Medulla oblongata (tissue), 1 donor: ENCODE data around the gene PCYT1B.
"Not testable (repeated sequence)": the region's sequence is repeated elsewhere in the genome, so short reads cannot be mapped to it uniquely, and the experiment has no call there.

Experiments
- DNase-seq: peaks from one replicate; pipeline ENCODE4 v3.0.0-alpha.2; 2015; ENCODE audit errors: extremely low spot score

The PCYT1B gene

GRCh38 chrX:24647257-24648058 lies at the start of gene PCYT1B:
Gene PCYT1B (minus strand): TSS chrX:24647347. CDS start chrX:24647105, 242 bp downstream.
- DNase-seq = peak; percentile 18

DNA sequence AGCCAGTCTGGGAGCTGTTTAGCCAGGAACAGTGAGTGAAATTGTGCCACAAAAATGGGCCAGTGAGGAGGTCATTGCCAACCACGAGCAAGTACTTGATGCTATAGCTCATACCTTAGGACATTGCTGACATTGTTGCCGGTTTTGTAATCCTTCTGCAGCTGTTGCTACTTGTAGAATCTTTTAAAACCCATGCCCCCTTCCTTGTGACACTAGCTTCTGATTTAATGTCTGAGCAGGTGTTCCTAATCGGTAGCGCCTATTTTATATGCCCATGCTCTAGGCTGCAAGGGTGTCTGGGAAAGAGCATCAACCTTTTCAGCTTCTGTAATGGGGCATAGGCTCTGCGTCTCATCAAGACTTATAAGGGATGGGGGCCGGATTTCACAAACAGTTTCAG lies 49.1 kb upstream of the PCYT1B start:
- no peak for DNase-seq

- no peak for DNase-seq
Observed at GRCh38 chrX:24694825-24695224, 47.7 kb upstream of the PCYT1B start.

DNA sequence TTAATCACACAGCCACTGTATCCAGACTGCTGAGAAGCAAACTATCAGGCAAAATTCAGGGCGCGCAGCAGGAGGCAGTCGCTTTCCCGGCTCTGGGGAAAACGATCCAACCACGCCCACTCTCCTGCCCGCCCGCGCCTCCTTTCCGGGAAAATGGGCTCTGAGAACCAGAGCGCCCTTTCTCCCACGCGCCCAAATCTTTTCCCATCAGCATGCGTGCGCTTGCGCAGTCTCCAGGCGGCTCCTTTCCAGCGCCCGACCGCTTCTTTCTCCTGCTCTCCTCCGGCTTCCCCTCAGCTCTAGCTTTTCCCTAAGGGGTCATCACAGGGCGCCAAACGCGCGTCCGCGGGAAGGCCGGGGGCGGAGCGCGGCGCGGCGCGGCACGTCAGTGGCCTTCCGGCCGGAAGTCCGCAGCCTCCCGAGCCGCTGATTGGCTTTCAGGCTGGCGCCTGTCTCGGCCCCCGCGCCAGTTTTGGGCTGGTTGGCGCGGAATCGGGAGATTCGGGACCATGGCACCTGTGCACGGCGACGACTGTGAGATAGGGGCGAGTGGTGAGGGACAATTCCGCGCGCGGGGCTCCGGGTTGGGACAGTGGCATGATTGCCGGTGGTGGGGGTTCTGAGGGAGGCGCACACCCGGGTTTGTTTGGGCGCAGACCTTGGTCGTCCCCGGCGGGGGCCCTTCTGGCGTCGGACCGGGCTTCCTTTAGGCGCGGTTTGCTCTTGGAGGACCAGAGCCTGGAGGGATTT lies 46.5 kb upstream of the PCYT1B start, which contains the start of gene POLA1:
POLA1 (plus strand) TSS at position 466 of the 750 bp plus-strand sequence; CDS start at position 510, 44 bp downstream.
- DNase-seq = peak; percentile 93

- DNase-seq = no peak
Observed at GRCh38 chrX:24692305-24692704, 45.2 kb upstream of the PCYT1B start.

- no peak for DNase-seq
Observed at GRCh38 chrX:24684048-24684447, 36.9 kb upstream of the PCYT1B start.

DNA sequence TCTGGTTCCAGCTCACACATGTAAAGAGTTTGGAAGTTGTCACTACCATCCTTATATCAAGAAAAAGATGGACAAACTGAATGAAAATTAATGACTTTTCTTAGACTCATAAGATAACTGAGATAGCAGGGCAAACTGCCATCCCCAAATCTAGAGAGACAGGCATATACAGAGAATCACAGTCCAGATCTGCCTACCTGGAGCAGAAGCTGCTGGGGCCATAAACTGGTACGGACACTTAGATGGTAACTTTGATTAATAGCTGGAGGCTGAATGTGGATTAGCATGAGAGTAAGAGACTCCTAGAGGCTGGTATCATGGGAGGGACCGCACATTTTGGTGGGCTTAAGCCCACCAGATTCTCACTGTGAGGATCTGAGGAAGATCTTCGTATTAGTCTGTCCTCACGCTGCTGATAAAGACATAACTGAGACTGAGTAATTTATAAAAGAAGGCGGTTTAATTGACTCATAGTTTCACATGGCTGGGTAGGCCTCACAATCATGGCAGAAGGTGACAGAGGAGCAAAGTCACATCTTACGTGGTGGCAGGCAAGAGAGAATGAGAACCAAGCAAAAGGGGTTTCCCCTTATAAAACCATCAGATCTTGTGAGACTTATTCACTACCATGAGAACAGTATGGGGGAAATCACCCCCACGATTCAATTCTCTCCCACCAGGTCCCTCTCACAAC lies 35.7 kb upstream of the PCYT1B start:
- no peak for DNase-seq

DNA sequence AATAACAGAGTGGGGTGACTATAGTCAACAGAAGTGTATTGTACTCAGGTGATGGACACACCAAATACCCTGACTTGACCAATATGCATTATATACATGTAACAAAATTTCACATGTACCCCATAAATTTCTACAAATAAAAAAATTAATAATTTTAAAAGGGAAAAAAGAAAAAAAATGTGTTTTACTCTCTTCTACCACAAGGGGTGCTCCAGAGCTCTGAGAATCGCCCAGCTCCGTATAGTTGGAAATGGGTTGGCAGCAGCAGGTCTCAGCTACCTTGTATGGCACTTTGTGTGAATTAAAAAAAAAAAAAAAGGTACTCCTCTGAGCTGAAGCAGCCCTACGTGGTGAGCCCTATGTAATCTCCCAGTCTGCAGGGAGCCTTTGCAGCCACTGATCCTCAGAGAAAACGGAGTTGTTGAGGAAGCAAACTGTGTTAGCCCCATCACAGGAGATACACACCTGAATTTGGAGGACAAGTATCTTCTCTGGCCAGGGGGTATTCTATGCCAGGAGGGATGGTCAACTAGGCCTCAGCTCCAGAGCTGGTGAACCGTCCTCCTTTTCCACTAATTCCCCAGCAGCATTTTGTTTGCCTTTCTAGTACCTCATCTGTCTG lies 29.4 kb upstream of the PCYT1B start:
- peak; percentile 14 for DNase-seq

- no peak for DNase-seq
Observed at GRCh38 chrX:24673424-24673823, 26.3 kb upstream of the PCYT1B start.

DNA sequence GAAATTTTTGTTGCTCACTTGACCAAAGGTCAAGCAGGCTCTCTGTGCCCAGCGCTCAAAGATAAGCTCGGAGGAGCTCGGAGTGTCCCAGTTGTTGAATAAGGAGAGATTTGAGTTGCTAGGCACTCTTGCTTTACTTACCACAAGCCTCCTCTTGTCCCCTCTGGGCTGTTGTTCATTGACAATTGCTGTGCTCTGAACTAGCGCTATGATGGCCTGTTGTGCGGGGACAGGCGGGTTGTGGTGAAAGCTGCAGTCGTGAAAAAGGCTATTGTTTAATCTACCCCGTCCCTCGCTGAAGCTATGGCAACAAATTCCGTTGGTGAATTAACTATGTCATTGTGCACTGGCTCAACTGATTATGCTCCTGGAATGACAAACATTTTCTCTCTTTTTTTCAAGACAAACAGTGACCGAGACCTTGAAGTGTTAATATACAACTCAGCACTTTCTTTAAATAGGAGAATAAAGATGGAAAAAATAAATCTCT lies 25.6 kb upstream of the PCYT1B start:
- peak; percentile 66 for DNase-seq

DNA sequence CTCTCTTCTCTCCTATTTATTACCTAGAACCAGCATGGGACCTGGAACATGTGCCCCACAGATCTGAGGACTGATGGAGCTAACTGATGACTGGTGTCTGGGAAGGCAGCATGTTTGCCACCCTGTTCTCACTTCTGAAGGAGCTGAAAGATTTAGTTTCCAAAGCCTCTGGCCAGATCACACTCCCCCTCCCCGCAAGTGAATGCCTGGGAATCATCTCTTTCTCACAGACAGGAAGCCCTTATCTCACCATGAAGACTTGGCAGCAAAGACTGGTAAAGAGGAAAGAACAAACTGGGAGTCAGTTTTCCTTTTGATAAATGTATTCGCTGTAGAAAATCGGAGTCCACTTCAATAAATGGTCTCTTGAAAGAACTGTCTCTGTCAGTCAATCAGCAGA lies 21.0 kb upstream of the PCYT1B start:
- DNase-seq = no peak

GRCh38 chrX:24662352-24662751 lies 15.2 kb upstream of the PCYT1B start:
- no peak for DNase-seq

DNA sequence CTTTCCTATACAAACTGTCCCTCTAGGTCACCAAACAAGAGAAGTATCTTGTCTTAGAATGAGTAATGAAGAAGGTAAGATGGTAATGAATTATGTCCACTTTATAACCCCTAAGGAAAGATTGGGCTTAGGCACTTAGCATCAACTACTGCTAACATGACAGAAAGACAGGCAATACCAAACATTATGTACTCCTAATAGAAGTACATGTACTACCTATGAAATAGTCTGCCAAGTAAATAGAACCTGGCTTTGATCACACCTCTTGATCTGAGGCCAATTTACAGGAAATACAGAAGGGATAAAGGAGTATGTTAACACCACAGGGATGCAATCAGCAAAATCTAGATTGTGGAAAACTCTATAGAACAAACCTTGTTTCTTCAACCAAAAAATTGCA lies 14.1 kb upstream of the PCYT1B start:
- DNase-seq = no peak

DNA sequence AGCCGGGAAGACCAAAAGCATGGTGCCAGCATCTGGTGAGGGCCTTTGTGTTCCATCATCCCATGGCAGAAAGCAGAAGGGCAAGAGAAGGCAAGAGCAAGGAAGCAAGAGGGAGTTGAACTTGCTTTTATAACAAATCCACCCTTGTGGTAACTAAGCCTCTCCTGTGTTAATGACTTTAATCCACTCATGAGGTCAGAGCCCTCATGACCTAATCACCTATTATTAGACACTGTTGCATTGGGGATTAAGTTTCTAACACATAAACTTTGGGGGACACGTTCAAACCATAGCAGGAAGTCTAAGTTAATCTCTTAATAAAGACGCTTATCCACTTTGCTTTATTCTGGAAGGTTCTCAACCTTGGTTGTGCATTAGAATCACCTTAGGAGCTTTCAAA lies 12.5 kb upstream of the PCYT1B start:
- DNase-seq = no peak

GRCh38 chrX:24659106-24659505 lies 12.0 kb upstream of the PCYT1B start:
- DNase-seq = no peak

- DNase-seq = no peak
Observed at GRCh38 chrX:24658421-24658820, 11.3 kb upstream of the PCYT1B start.

GRCh38 chrX:24657671-24658386 lies 10.7 kb upstream of the PCYT1B start:
- no peak for DNase-seq

GRCh38 chrX:24655679-24656078 lies 8.5 kb upstream of the PCYT1B start:
- DNase-seq = not testable (repeated sequence)

GRCh38 chrX:24651783-24652182 lies 4.6 kb upstream of the PCYT1B start:
- DNase-seq = no peak

DNA sequence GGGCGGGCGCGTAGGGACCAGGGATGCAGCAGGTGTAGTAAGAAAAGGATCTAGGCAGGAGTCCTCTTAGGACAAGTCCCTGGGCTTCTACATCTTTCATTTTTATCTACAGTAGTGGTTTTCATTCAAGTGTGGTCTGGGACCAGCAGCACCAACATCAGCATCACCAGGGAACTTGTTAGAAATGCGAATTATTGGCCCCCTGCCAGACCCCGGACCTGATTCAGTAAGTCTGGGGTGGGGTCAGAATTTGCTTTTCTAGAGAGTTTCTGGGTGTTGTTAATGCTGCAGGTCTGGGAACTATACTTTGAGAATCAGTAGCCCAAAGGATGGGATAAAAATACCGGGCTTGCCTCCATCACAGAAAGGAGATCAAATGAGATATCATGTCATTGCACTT lies 1.3 kb upstream of the PCYT1B start:
- no peak for DNase-seq

GRCh38 chrX:24646745-24647182 lies 383 bp downstream of the PCYT1B start:
- DNase-seq = peak; percentile 37
